H9 (cell line): ENCODE measurements around the gene ZBTB45. TPM values are rescaled to one million over a fixed set of nuclear protein-coding genes. Genes with fewer than 3 reads are reported as not detected.

Source experiments
- DNase-seq: peaks from one replicate; pipeline ENCODE4 v3.0.0-alpha.2; 2017
- H2AFZ ChIP-seq: one replicate; pipeline ENCODE4 v1.6.1; 2013; ENCODE audit warnings: mild to moderate bottlenecking, low read length, control low read depth, moderate library complexity
- H2AK5ac ChIP-seq: 2 replicates; pipeline ENCODE4 v1.6.1; 2013; ENCODE audit warnings: low read length, control low read depth, mixed read lengths; ENCODE audit not compliant: insufficient read length
- H2BK120ac ChIP-seq: one replicate; pipeline ENCODE4 v1.6.1; 2013; ENCODE audit warnings: low read depth, mild to moderate bottlenecking, low read length, control low read depth, inconsistent platforms; ENCODE audit not compliant: poor library complexity, severe bottlenecking
- H2BK12ac ChIP-seq: 2 replicates; pipeline ENCODE4 v1.6.1; 2013; ENCODE audit warnings: low read length, control low read depth, mixed read lengths, low read depth; ENCODE audit not compliant: insufficient read length
- H2BK15ac ChIP-seq: 2 replicates; pipeline ENCODE4 v1.6.1; 2013; ENCODE audit warnings: low read depth, low read length, control low read depth
- H2BK20ac ChIP-seq: one replicate; pipeline ENCODE4 v1.6.1; 2013; ENCODE audit warnings: low read depth, mild to moderate bottlenecking, low read length, control low read depth, inconsistent platforms; ENCODE audit not compliant: poor library complexity, severe bottlenecking
- H2BK5ac ChIP-seq: 2 replicates; pipeline ENCODE4 v1.6.1; 2013; ENCODE audit warnings: low read length, control low read depth, mixed read lengths; ENCODE audit not compliant: insufficient read length
- H3K14ac ChIP-seq: 2 replicates; pipeline ENCODE4 v1.6.1; 2013; ENCODE audit warnings: low read length, control low read depth; ENCODE audit not compliant: insufficient read depth
- H3K18ac ChIP-seq: 2 replicates; pipeline ENCODE4 v1.6.1; 2013; ENCODE audit warnings: low read depth, mild to moderate bottlenecking, mixed read lengths, low read length, control low read depth; ENCODE audit not compliant: insufficient read length
- H3K23ac ChIP-seq: 2 replicates; pipeline ENCODE4 v1.6.1; 2013; ENCODE audit warnings: low read length, control low read depth, mixed read lengths, low read depth; ENCODE audit not compliant: insufficient read length
- H3K23me2 ChIP-seq: 2 replicates; pipeline ENCODE4 v1.6.1; 2013; ENCODE audit warnings: low read depth, mild to moderate bottlenecking, mixed read lengths, low read length, control low read depth; ENCODE audit not compliant: insufficient read length, poor library complexity, severe bottlenecking
- H3K27ac ChIP-seq: 2 replicates; pipeline ENCODE4 v1.5.1; 2013; ENCODE audit warnings: low read length, control low read depth, mixed read lengths, low read depth; ENCODE audit not compliant: insufficient read length
- H3K27me3 ChIP-seq: 2 replicates; pipeline ENCODE4 v1.6.1; 2013; ENCODE audit warnings: low read length, control low read depth, inconsistent platforms; ENCODE audit not compliant: insufficient read depth
- H3K4ac ChIP-seq: 2 replicates; pipeline ENCODE4 v1.6.1; 2013; ENCODE audit warnings: low read depth, mild to moderate bottlenecking, control low read depth, inconsistent platforms, low read length, moderate library complexity
- H3K4me1 ChIP-seq: 2 replicates; pipeline ENCODE4 v1.6.1; 2013; ENCODE audit warnings: low read length, control low read depth, inconsistent platforms; ENCODE audit not compliant: insufficient read depth
- H3K4me2 ChIP-seq: 2 replicates; pipeline ENCODE4 v1.6.1; 2013; ENCODE audit warnings: low read length, control low read depth, mixed read lengths; ENCODE audit not compliant: insufficient read length, insufficient read depth
- H3K56ac ChIP-seq: 2 replicates; pipeline ENCODE4 v1.6.1; 2013; ENCODE audit warnings: low read depth, mild to moderate bottlenecking, mixed read lengths, low read length, control low read depth; ENCODE audit not compliant: insufficient read length
- H3K79me1 ChIP-seq: 2 replicates; pipeline ENCODE4 v1.6.1; 2013; ENCODE audit warnings: low read depth, mild to moderate bottlenecking, moderate library complexity, low read length, control low read depth, inconsistent platforms; ENCODE audit not compliant: insufficient read depth, poor library complexity, severe bottlenecking
- H3K79me2 ChIP-seq: 2 replicates; pipeline ENCODE4 v1.6.1; 2013; ENCODE audit warnings: low read length, control low read depth, inconsistent platforms; ENCODE audit not compliant: insufficient read depth
- H3K9ac ChIP-seq: 2 replicates; pipeline ENCODE4 v1.6.1; 2013; ENCODE audit warnings: low read length, control low read depth, mixed read lengths; ENCODE audit not compliant: insufficient read length; ENCODE audit errors: extremely low read depth
- H3K9me3 ChIP-seq: one replicate; pipeline ENCODE4 v1.6.1; 2013; ENCODE audit warnings: low read depth, low read length, inconsistent platforms; ENCODE audit not compliant: control insufficient read depth
- H3T11ph ChIP-seq: one replicate; pipeline ENCODE4 v1.6.1; 2013; ENCODE audit warnings: mild to moderate bottlenecking, low read length, control low read depth, inconsistent platforms
- H4K20me1 ChIP-seq: one replicate; pipeline ENCODE4 v1.6.1; 2013; ENCODE audit not compliant: control insufficient read depth, insufficient read length, insufficient read depth
- H4K5ac ChIP-seq: 2 replicates; pipeline ENCODE4 v1.6.1; 2013; ENCODE audit warnings: low read depth, mild to moderate bottlenecking, mixed read lengths, low read length, control low read depth; ENCODE audit not compliant: insufficient read length
- H4K8ac ChIP-seq: replicated peaks from 2 replicates; pipeline ENCODE4 v1.6.1; 2013; ENCODE audit warnings: low read length, control low read depth, mixed read lengths, low read depth; ENCODE audit not compliant: insufficient read length
- H4K91ac ChIP-seq: 2 replicates; pipeline ENCODE4 v1.6.1; 2013; ENCODE audit warnings: low read depth, mild to moderate bottlenecking, moderate library complexity, mixed read lengths, low read length, control low read depth; ENCODE audit not compliant: insufficient read length
- H3K27ac Mint-ChIP-seq, 3 experiments: 2 replicates in 2 of 3; 3 replicates in 1 of 3; pipeline ENCODE4 v1.8.0; 2020 to 2021; ENCODE audit warnings: mixed read lengths in 3 of 3, mild to moderate bottlenecking in 1 of 3, moderate library complexity in 1 of 3
- H3K27me3 Mint-ChIP-seq: 2 replicates; pipeline ENCODE4 v1.8.0; 2021; ENCODE audit warnings: low read depth, mild to moderate bottlenecking, moderate library complexity, mixed read lengths
- H3K36me3 Mint-ChIP-seq, 3 experiments: 2 replicates in 2 of 3; 3 replicates in 1 of 3; pipeline ENCODE4 v1.8.0; 2020 to 2021; ENCODE audit warnings: low read depth in 3 of 3, mixed read lengths in 3 of 3; ENCODE audit not compliant: insufficient read depth in 1 of 3
- H3K4me1 Mint-ChIP-seq, 2 experiments: 2 replicates each; pipeline ENCODE4 v1.8.0; 2020; ENCODE audit warnings: mixed read lengths in 2 of 2
- H3K4me3 Mint-ChIP-seq, 2 experiments: 2 replicates in 1 of 2; 3 replicates in 1 of 2; pipeline ENCODE4 v1.8.0; 2020 to 2021; ENCODE audit warnings: mild to moderate bottlenecking in 2 of 2, mixed read lengths in 2 of 2, moderate library complexity in 1 of 2
- H3K9me3 Mint-ChIP-seq, 2 experiments: 2 replicates in 1 of 2; 3 replicates in 1 of 2; pipeline ENCODE4 v1.8.0; 2020; ENCODE audit warnings: mild to moderate bottlenecking in 2 of 2, mixed read lengths in 2 of 2, moderate library complexity in 1 of 2
- WGBS: extraction: QIAGEN DNeasy Blood & Tissue Kit; methylation state at CpG from one replicate; pipeline ENCODE4 v1.1.7; 2013; ENCODE audit warnings: missing lambda C conversion rate, low lambda C conversion rate, mixed read lengths; ENCODE audit not compliant: insufficient read length; ENCODE audit errors: extremely low coverage; 5-methylcytosine and 5-hydroxymethylcytosine counted together
- total RNA-seq: library from RNA; stranded (reverse); gene quantifications from 2 replicates; pipeline ENCODE4 v1.2.1, GENCODE V29; 2021
- TF ChIP-seq, protein P1 (sequence below): fragments of 200-600 bp; sonication (generic); conservative IDR thresholded peaks from 3 replicates; pipeline ENCODE4 v1.8.0; 2021; ENCODE audit warnings: antibody characterized with exemption, mild to moderate bottlenecking

The ZBTB45 gene
- total RNA-seq, 1 experiment from 2014 or later: 18.7 TPM

DNA sequence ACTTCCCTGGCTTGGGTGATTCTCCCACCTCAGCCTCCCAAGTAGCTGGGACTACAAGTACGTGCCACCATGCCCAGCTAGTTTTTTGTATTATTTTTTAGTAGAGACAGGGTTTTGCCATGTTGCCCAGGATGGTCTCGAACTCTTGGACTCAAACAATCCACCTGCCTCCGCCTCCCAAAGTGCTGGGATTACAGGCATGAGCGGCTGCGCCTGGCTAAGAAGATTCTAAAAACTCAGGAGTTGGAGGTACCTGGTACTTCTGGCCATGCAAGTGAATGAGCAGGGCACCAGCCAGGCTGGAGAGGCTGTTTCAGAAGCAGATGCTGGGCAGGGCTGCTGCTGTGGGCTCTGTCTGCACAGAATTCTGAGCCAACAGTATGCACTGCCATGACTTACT lies 47.4 kb upstream of the ZBTB45 start:
- Mint-ChIP-seq H3K4me3 (no peak overlapping the region), H3K36me3 (peaks cover 0 to 34% (median 21%) of the 10 kb centered on the region in 3 experiments; a peak in 5 of 7 replicates), H3K27ac (no peak overlapping the region), H3K9me3 (no peaks in the 10 kb centered on the region), H3K4me1 (peaks cover 2% of the 10 kb centered on the region in 2 experiments), H3K27me3 (no peaks in the 10 kb centered on the region)
- Histone ChIP-seq H2BK12ac (no peak overlapping the region), H2AK5ac (no peak overlapping the region), H3K4me2 (no peak overlapping the region), H3K23me2 (no peaks in the 10 kb centered on the region), H3K79me1 (no peaks in the 10 kb centered on the region), H3K9ac (no peak overlapping the region), H2BK5ac (no peak overlapping the region), H3T11ph (no peak overlapping the region), H3K18ac (no peak overlapping the region), H2AFZ (no peak overlapping the region), H2BK120ac (no peak overlapping the region), H3K4me1 (no peaks in the 10 kb centered on the region), H3K27me3 (no peaks in the 10 kb centered on the region), H3K23ac (no peak overlapping the region), H3K56ac (no peak overlapping the region), H3K79me2 (no peaks in the 10 kb centered on the region), H2BK20ac (no peak overlapping the region), H2BK15ac (no peak overlapping the region), H3K14ac (no peak overlapping the region), H4K91ac (no peak overlapping the region), H3K4ac (no peak overlapping the region), H3K9me3 (no peaks in the 10 kb centered on the region), H4K8ac (no peak overlapping the region), H4K5ac (no peak overlapping the region), H3K27ac (no peak overlapping the region), H4K20me1 (no peaks in the 10 kb centered on the region)
- WGBS: no CpG with 5 or more reads among the region's 5 CpGs
- TF ChIP-seq, protein P1, sequence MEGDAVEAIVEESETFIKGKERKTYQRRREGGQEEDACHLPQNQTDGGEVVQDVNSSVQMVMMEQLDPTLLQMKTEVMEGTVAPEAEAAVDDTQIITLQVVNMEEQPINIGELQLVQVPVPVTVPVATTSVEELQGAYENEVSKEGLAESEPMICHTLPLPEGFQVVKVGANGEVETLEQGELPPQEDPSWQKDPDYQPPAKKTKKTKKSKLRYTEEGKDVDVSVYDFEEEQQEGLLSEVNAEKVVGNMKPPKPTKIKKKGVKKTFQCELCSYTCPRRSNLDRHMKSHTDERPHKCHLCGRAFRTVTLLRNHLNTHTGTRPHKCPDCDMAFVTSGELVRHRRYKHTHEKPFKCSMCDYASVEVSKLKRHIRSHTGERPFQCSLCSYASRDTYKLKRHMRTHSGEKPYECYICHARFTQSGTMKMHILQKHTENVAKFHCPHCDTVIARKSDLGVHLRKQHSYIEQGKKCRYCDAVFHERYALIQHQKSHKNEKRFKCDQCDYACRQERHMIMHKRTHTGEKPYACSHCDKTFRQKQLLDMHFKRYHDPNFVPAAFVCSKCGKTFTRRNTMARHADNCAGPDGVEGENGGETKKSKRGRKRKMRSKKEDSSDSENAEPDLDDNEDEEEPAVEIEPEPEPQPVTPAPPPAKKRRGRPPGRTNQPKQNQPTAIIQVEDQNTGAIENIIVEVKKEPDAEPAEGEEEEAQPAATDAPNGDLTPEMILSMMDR: no peak
- DNase-seq: no peak
